ENCODE data around the gene YIPF6.
"Not testable (repeated sequence)": the region's sequence is repeated elsewhere in the genome, so short reads cannot be mapped to it uniquely, and the experiment has no call there.

Gene YIPF6

GRCh38 chrX:68550193-68550592, 51.3 kb downstream of the YIPF6 start:
- Mint-ChIP-seq H3K4me3 (no peak overlapping the region), H3K36me3 (peaks cover 7% of the 10 kb centered on the region), H3K27ac (no peak overlapping the region), H3K9me3 (ENCODE audit: low read depth) (no peaks in the 10 kb centered on the region), H3K27me3 (no peaks in the 10 kb centered on the region), H3K4me1 (ENCODE audit: low read depth) (no peaks in the 10 kb centered on the region)

- H3K9me3 Mint-ChIP-seq (ENCODE audit: low read depth), result no peaks in the 10 kb centered on the region
- H3K4me3 Mint-ChIP-seq, result no peak overlapping the region
- H3K36me3 Mint-ChIP-seq, result peaks cover 3% of the 10 kb centered on the region
- no peaks in the 10 kb centered on the region for H3K4me1 Mint-ChIP-seq (ENCODE audit: low read depth)
- no peak overlapping the region for H3K27ac Mint-ChIP-seq
- no peaks in the 10 kb centered on the region for H3K27me3 Mint-ChIP-seq
Observed at GRCh38 chrX:68556036-68556435, 57.2 kb downstream of the YIPF6 start.

GRCh38 chrX:68557126-68557525, 58.3 kb downstream of the YIPF6 start:
- not testable (repeated sequence) for H3K36me3 Mint-ChIP-seq; H3K27ac Mint-ChIP-seq; H3K27me3 Mint-ChIP-seq; H3K4me1 Mint-ChIP-seq (ENCODE audit: low read depth); H3K9me3 Mint-ChIP-seq (ENCODE audit: low read depth); H3K4me3 Mint-ChIP-seq

- H3K4me3 Mint-ChIP-seq; H3K9me3 Mint-ChIP-seq (ENCODE audit: low read depth); H3K4me1 Mint-ChIP-seq (ENCODE audit: low read depth); H3K27me3 Mint-ChIP-seq; H3K27ac Mint-ChIP-seq: not testable (repeated sequence)
- peaks cover 18% of the 10 kb centered on the region for H3K36me3 Mint-ChIP-seq
Observed at GRCh38 chrX:68559905-68560304, 61.1 kb downstream of the YIPF6 start.

GRCh38 chrX:68568136-68568535, 69.3 kb downstream of the YIPF6 start:
- peaks cover 9% of the 10 kb centered on the region for H3K36me3 Mint-ChIP-seq
- H3K27ac Mint-ChIP-seq, result no peak overlapping the region
- H3K9me3 Mint-ChIP-seq (ENCODE audit: low read depth), result no peaks in the 10 kb centered on the region
- H3K4me3 Mint-ChIP-seq, result no peak overlapping the region
- peaks cover 5% of the 10 kb centered on the region for H3K4me1 Mint-ChIP-seq (ENCODE audit: low read depth)
- no peaks in the 10 kb centered on the region for H3K27me3 Mint-ChIP-seq

- Mint-ChIP-seq H3K36me3 (peaks cover 11% of the 10 kb centered on the region), H3K27me3 (no peaks in the 10 kb centered on the region), H3K4me3 (no peak overlapping the region), H3K27ac (no peak overlapping the region), H3K9me3 (ENCODE audit: low read depth) (no peaks in the 10 kb centered on the region), H3K4me1 (ENCODE audit: low read depth) (peaks cover 5% of the 10 kb centered on the region)
Observed at GRCh38 chrX:68570598-68570997, 71.7 kb downstream of the YIPF6 start.

- H3K9me3 Mint-ChIP-seq (ENCODE audit: low read depth), result no peaks in the 10 kb centered on the region
- no peak overlapping the region for H3K27ac Mint-ChIP-seq
- H3K27me3 Mint-ChIP-seq, result no peaks in the 10 kb centered on the region
Observed at GRCh38 chrX:68571292-68571609, 72.4 kb downstream of the YIPF6 start.

GRCh38 chrX:68571610-68572311, 72.9 kb downstream of the YIPF6 start:
- no peaks in the 10 kb centered on the region for H3K9me3 Mint-ChIP-seq (ENCODE audit: low read depth)
- H3K4me3 Mint-ChIP-seq, result no peak overlapping the region
- H3K27ac Mint-ChIP-seq, result no peak overlapping the region
- H3K4me1 Mint-ChIP-seq (ENCODE audit: low read depth), result peaks cover 5% of the 10 kb centered on the region
- H3K27me3 Mint-ChIP-seq, result no peaks in the 10 kb centered on the region
- H3K36me3 Mint-ChIP-seq, result peaks cover 11% of the 10 kb centered on the region

More at GRCh38 chrX:68571292-68571609, 72.4 kb downstream of the YIPF6 start:
- H3K4me1 Mint-ChIP-seq (ENCODE audit: low read depth), result peaks cover 5% of the 10 kb centered on the region
- no peak overlapping the region for H3K4me3 Mint-ChIP-seq
- peaks cover 11% of the 10 kb centered on the region for H3K36me3 Mint-ChIP-seq

- Mint-ChIP-seq H3K27ac (no peak overlapping the region), H3K36me3 (peaks cover 9% of the 10 kb centered on the region), H3K9me3 (ENCODE audit: low read depth) (no peaks in the 10 kb centered on the region), H3K4me1 (ENCODE audit: low read depth) (peaks cover 5% of the 10 kb centered on the region), H3K4me3 (no peak overlapping the region), H3K27me3 (no peaks in the 10 kb centered on the region)
Observed at GRCh38 chrX:68574240-68574639, 75.4 kb downstream of the YIPF6 start.

GRCh38 chrX:68579810-68580209, 81.0 kb downstream of the YIPF6 start:
- H3K27ac Mint-ChIP-seq, result no peak overlapping the region
- H3K4me1 Mint-ChIP-seq (ENCODE audit: low read depth), result no peaks in the 10 kb centered on the region
- no peak overlapping the region for H3K4me3 Mint-ChIP-seq
- H3K27me3 Mint-ChIP-seq, result no peaks in the 10 kb centered on the region
- no peaks in the 10 kb centered on the region for H3K9me3 Mint-ChIP-seq (ENCODE audit: low read depth)
- H3K36me3 Mint-ChIP-seq, result peaks cover 9% of the 10 kb centered on the region

- Mint-ChIP-seq H3K9me3 (ENCODE audit: low read depth) (no peaks in the 10 kb centered on the region), H3K4me1 (ENCODE audit: low read depth) (no peaks in the 10 kb centered on the region), H3K27ac (no peak overlapping the region), H3K27me3 (no peaks in the 10 kb centered on the region), H3K4me3 (no peak overlapping the region), H3K36me3 (peaks cover 14% of the 10 kb centered on the region)
Observed at GRCh38 chrX:68584221-68584620, 85.4 kb downstream of the YIPF6 start.
